Fibroblast of skin of scalp (primary cell): ENCODE data around the gene PRM3.

ENCODE experiments used
- DNase-seq: peaks from one replicate; pipeline ENCODE4 v3.0.0-alpha.2; 2013

PRM3 gene

DNA sequence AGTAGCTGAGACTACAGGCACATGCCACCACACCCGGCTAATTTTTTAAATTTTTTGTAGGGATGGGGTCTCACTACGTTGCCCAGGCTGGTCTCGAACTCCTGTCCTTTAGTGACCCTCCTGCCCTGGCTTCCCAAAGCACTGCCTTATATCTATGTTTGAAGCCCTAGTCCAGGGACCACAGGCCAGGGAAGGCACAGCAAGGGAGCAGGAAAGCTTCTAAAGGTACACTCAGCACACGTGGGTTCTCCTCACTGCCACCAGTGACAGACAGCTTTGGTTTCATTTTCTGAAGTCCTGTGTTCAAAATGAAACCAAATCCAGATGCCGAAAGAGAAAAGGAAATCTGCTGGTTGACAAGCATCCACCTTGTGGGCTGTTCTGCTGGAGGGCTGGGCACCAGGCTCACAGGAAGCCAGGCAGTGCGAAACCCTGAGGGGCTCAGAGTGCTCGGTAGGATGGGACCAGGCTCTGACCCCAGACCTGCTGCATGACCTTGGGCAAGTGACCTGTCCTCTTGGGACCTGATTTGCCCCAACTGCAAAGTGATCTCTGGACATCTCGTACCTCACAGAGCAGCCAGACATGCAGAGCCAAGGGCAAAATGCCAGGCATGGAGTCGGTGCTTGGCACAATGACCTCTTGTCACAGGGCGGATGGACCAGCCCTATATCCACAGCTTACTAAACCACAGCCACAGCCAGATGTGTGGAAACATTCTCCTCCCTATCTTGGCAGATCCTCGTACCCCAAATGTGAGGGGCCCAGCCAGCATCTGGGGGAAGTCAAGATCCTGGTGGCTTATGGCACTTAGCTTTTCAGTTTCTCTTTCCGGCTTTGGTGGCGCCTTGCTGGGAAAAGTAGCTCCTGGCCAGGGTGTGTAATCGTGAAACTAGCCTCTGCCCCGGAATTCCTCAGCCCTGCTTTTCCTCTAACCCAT is 14.6 kb downstream of the PRM3 start:
- no peak for DNase-seq

DNA sequence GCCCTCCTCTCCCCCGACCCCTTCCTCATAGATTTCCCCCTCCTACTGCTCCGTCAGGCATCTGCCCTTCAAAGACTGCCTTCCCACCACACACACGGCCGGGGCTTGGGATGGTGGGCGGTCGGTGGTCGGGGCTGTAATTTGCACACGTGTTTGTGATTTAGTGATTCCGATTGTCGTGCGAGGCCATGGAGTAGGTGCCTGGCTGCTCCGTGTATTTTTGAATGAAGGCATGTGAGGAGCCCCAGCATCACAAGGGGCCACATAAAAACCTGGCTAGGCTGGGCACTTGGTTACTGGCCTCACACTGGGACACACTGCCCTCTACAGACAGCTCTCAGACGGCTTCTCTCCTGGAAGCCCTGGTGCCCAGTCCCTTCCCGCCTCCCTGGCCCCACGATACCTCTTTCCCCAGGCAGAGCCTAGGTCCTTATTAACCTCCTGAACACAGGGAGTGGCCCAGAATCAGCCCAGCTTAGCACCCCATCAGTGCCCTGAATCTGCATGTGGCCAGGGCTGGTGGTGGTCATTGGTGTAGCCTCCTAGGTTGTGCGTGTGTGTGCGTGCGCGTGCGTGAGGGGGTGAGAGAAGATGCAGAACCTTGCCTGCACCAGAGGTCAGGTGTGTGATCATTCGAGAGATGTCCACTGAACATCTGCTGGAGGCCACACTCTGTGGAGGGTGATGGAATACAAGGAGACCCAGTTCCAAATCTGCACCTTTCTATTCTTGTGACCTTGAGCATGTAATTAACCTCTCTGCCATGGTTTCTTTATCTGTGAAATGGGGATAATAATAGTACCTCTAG is 16.1 kb downstream of the PRM3 start:
- peak; percentile 82 for DNase-seq

DNA sequence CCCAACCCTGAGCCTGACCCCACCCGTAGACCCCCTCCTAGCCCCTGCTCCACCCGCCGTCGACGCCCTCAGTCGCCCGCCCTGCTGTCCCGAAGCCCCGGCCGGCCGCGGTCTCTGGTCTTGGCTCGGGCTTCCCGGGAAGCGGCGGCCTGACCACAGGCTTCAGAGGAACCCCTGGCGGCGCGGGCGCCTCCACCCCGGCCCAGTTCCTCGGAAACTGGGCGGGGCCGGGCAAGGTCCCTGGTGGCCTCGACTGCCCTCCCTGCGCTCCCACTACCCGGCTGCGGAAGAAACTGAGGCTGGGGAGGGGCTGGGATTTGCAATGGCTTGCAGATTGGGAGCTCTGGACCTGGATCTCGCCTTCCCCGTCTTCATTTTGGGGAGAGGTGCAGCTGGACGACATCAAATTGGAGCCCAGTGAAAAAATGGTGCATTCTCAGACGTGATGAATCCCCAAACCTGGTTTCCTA is 16.7 kb downstream of the PRM3 start:
- DNase-seq = peak; percentile 51

DNA sequence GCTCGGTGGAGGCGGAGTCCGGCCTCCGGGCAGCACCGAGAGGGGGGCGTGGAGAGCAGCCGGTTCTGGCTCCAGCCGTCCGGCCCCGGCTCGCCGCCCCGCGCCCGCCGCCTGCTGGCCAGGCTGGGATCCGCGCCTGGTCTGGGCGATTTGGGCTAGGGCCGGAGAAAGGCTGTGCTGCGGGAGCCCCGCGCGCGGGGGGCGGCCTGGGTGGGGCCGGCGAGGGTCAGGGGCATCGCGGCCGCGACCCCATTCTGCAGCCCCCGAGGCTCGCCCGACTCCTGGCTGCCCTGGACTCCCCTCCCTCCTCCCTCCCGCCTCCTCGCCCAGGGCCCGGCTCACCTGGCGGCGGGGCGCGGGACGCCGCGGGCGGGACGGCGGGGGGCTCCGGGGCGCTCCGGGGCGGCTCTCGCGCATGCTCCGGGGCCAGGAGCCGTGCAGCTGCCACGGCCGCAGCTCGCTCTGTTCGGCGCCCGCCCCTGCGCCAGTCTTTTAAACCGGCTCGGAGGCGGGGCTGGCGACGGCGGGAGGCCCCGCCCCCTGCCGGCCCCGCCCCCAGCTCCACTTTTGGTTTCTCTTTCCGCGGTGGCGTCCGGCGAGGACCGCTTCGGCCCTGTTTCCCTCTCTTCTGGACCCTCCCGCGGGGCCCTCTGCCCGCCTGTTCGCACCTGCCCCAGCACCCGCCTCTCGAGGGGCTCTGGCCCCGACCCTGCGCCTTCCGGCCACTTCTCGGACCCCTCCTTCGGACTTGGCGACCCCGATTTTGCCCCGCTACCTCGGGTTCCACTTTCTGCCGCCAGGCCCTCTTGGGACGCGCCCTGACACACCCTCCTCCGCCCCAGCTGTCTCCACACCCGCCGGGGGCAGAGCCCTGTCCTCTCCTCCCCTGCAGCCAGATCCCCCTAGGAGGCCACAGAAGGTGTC is 17.4 kb downstream of the PRM3 start, which contains the start of gene SOCS1:
TSS of gene SOCS1 (minus strand) at position 468 of the 924 bp plus-strand sequence. CDS start 726 bp downstream, outside the sequence.
- DNase-seq = peak; percentile 87

DNA sequence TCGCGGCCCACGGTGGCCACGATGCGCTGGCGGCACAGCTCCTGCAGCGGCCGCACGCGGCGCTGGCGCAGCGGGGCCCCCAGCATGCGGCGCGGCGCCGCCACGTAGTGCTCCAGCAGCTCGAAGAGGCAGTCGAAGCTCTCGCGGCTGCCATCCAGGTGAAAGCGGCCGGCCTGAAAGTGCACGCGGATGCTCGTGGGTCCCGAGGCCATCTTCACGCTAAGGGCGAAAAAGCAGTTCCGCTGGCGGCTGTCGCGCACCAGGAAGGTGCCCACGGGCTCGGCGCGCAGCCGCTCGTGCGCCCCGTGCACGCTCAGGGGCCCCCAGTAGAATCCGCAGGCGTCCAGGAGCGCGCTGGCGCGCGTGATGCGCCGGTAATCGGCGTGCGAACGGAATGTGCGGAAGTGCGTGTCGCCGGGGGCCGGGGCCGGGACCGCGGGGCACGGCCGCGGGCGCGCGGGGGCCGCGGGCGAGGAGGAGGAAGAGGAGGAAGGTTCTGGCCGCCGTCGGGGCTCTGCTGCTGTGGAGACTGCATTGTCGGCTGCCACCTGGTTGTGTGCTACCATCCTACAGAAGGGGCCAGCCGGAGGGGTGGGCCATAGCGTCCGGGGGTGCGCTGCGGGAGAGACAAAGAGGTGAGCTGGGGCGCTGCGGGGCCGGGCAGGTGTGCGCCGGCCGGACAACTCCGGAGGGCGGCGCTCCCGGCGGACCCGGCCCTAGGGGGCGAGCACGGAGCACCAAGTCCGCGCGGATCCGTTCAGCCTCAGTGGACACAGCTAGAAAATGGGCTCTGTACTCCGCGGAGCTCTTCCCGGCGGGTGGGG is 18.3 kb downstream of the PRM3 start:
- DNase-seq = peak; percentile 41

DNA sequence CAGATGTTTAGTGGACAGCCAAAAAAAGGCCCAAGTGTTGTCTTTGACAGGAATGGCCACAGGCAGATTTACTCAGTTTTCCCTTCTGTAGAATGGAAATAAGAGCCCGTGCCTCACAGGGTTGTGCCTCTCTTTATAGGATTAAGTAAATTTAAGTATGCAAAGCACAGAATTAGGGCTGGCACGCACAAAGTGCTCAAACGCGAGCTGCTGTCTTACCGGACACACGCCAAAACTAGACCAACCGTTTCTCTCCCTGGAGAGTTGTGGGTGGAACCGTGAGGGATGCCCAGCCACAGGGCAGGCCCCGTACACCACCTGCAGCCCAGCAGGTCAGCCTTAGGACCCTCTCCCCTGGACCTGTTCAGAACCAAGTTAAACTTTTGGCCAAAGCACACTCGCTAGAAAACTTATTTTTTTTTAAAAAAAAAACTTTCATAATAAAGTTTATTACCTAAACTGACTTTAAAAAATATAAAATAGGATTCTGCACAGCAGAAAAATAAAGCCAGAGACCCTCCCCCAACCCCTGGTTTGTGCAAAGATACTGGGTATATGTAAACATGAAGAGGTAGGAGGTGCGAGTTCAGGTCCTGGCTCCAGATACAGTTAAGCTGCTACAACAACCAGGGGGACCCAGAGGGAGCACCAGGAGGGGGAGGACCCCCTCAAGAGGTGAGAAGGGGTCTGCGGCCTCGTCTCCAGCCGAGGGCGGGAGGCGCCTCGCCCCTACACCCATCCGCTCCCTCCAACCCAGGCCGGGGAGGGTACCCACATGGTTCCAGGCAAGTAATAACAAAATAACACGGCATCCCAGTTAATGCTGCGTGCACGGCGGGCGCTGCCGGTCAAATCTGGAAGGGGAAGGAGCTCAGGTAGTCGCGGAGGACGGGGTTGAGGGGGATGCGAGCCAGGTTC is 19.2 kb downstream of the PRM3 start:
- DNase-seq = no peak

DNA sequence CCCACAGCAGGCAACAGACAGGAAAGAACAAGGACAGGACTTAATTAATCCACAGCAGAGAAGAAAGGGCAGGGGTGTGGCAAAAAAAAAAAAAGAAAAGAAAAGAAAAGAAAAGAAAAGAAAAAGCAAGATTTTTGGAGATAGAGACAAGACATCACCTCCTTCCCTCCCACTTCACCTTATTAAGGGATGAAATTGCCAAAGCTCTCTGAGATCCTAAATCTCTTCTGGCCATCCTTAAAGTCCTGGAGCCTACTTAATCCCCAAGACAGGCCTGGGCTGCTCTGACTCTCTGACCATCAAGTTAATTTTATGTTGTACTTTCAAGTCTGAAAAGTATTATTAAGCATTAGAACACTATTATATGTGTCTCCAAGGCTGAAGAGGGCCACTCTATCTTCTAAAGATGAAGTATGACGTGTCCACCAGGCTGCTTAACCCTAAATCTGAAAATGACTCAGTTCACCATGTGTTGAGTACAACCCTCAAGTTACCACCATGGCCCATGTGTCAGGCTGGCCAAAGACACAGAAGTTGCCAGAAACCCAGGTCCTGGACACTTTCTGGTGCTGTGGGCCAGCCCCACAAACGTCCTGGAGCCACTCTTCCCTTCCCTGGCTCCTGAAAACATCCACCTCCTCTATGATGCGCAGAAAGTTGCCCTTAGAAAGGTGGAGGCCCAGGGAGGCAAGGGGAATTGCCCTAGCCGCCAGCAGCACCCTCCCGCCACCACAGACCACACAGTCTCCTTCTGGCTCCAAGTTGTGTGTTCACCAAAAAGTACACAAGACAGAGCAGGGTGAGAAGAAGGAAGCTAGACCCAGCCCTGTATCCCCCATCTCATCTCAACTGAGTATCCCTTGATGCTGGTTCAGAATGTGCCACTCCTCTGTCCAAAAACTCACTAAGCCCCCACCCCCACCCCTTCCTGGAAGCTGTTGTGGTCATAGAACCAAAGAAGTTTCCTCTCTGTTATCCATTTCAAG is 20.1 kb downstream of the PRM3 start:
- DNase-seq = no peak

DNA sequence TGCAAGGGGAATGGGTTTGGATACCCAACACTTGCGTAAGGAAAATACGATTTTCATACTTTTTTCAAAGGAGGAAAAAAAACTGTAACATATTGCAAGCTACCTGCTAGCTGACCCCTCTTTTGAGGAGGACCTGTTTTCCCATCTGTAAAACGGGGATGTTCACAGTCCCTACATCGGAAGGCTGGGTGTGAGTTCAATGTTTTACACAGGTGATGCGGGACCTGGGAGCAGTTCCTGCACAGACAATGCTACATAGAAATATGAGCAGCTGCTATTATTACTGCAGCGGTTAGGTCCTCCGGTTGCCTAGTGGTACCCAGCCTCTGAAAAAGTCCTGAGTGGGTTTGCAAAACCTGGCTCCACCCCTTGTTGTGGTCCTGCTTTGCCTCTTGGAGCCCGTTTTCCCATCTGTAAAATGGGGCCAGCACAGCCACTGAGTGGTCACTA is 20.9 kb downstream of the PRM3 start:
- no peak for DNase-seq

DNA sequence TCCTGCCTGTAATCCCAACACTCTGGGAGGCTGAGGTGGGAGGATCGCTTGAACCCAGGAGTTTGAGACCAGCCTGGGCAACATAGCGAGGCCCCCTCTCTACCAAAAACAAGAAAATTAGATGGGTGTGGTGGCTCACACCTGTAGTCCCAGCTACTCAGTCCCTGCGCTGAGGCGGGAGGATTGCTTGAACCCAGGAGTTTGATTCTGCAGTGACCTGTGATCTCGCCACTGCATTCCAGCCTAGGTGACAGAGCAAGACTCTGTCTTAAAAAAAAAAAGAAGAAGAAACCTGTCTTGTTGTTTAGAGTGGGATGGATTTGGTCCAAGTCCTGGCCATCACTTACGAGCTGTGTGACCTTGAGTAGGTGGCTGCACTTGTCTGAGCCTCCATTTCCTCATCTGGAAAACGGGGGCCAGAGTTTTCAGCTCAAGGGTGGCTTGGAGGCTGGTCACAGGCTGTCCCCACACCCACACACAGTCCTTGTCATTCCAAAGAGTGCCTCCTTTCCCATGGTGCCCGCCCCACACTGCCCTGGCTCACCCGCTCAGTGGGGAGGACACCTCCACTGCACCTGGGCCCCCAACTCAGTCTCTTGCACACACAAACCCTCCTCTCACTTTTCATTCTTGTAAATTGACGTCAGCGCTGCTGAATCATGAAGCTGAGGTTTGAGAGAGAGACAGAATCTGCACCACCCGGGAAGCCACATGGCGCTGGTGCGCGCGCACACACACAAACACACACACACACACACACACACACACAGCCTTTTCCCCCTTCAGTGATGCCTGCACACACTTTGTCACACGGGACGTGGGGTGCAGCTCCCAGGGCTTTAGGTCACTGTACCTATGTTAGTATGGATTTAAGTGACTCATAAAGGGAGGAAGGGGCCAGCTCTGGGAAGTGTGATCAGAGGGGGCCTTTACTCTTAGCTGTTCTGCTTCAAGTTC is 21.6 kb downstream of the PRM3 start:
- peak; percentile 68 for DNase-seq

DNA sequence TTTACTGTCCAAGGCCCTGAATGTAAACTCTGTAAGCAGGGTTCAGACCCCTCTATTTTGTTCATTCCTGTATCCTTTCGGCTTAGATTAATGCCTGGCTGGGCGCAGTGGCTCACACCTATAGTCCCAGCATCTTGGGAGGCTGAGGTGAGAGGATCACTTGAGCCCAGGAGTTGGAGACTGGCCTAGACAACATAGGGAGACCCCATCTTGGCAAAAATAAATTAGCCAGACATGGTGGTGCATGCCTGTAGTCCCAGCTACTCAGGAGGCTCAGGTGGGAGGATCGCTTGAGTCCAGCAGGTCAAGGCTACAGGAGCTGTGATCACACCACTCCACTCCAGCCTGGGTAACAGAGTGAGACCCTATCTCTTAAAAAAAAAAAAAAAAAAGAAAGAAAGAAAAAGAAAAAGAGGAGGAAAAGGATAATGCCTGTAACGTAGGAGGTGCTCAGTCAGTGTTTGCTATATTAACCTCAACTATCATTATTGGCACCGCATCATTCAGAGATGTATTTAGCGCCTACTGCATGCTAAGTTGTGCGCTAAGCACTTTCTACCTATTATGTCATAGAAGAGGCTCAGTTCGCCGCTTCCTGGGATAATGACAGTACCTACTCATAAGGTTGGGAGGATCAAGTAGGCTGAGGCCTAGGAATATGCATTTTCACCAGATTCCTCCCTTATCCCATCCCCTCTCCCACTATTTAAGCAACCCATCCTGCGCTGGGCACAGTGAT is 22.5 kb downstream of the PRM3 start:
- no peak for DNase-seq

DNA sequence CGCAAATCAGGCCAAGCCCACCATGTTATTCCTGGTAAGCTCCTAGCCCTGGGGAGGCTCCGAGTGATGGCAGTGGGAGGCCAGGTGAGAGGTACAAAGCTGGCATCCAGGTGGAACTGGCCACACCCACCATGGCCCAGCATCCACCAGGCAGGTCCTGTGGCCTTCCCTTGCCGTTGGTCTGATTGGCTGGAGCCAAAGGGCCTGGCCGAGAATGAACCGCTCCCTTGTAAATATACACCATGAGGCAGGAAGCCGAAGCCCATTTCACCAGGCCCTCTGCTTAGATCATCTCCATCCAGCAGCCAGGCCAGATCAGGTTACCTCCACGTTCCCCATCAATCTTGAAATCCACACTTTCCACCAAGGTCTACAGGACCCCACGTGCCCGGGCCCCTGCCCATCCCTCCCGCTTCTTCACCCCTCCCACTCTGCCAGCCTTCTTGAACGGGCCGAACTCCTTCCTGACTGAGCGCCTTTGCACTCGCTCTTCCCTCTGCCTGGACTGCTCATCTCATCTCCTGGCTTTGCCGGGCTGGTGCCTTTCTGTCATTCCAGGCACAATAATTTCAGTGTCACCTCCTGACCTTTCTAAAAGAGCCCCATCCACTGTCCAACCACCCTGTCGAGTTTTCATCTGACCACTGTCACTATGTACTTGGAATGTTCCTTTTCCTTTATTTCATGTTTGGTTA is 23.2 kb downstream of the PRM3 start:
- no peak for DNase-seq

DNA sequence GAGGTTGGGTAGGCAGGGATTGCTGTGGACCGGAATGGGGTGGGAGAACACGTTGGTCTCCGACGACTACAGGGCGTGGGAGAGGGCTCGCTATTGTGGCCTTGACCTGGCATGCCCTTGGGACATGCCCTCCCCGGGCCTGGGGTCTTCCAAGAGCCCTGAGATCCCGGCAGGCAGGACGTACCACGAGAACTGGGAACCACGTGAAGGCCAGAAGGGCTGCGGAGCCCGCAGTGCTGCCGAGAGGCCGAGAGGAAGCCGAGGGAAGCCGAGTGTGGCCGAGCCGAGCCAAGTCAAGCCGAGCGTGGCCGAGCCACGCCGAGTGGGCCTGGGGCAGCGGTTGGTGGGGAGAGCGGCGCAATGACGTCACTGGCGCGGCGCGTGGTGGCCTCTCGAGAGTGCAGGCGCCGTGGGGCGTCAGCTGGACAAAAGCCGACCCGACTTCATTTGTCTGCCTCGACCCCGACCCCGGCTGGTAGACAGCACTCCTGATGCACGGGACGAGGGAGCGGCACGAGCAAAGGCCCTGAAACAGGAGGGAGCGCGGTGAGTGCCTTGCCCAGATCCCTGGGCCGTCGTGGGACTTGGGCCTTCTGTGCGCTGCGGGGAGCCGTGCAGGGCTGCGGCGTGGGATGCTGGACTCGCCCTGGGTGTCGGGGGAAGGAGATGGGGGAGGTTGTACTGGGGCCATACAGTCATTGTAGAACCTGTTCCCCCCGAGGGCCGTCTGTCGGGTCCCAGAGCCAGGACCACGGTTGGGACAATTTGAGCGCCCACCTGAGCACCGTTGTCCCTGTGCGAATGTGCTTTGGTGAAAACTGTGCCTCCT is 24.0 kb downstream of the PRM3 start:
- DNase-seq = no peak

DNA sequence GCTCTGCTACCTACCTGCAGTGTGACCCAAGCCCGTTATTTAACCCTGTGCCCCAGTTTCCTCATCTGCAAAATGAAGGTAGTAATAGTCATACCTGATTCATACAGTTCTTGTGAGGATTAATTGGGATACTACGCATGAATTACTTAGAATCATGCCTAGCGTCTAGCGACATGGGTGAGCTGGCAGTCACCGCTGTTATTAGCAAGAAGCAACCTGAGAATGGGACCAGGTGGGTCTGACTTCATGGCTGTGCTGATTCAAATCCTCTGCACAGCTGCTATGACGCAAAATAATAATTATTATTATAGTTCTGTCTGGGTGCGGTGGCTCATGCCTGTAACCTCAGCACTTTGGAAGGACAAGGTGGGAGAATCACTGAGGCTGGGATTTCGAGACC is 25.3 kb downstream of the PRM3 start:
- no peak for DNase-seq

DNA sequence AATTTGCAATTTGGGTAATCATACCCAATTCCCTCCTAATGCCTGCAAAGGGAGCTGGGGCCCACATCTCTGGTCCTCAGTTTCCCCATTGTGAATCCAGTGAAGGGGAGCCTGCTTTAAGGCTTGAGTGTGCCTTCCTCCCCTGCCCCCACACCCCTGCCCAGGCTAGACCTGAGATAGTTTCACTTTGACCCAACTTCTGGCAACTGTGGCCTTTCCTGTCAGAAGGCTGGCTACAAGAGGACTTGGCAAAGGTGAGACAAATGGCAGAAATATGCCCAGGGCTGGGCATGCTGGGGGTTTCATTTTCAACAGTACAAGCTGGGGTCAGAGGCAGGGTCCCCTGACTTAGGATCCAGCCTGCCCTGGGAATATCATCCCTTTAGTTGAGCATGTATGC is 27.4 kb downstream of the PRM3 start:
- no peak for DNase-seq

DNA sequence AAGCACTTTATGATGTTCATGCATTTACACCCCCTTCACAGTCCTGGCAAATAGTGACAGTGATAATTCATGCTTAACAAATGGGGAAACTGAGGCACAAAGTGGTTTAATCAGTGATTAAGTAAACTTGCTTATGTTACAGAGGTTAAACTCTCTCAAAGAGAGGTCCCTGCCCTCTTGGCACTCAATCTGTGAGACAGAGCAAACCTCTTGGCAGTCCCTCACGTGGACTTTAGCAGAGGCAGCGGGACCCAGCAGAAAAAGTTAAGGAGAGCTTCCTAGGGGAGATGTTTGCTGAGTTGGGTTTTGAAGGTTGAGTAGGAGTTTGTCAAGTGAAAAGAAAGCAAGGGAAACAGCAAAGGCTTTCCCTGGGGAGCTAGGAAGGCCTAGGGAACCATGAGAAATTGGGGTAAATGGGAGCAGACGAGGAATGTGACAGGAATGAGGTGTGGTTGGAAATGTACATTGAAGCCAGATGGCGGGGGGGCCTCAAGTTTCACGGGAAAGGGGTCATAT is 28.1 kb downstream of the PRM3 start:
- no peak for DNase-seq
